ACC112 (cell line): ENCODE data around the gene ERI2.
"Not testable (repeated sequence)": the region's sequence is repeated elsewhere in the genome, so short reads cannot be mapped to it uniquely, and the experiment has no call there.

Source experiments
- H2AFZ ChIP-seq: fragments of 200-600 bp; sonication (generic); one replicate; pipeline ENCODE4 v1.6.0; 2017; ENCODE audit warnings: antibody characterized with exemption, low read length; ENCODE audit not compliant: unreplicated experiment
- H3K27ac ChIP-seq: fragments of 200-600 bp; sonication (generic); 2 replicates; pipeline ENCODE4 v1.5.1; 2014; ENCODE audit warnings: low read depth, mild to moderate bottlenecking, antibody characterized with exemption, low read length, moderate library complexity
- H3K27me3 ChIP-seq: fragments of 200-600 bp; sonication (generic); 2 replicates; pipeline ENCODE4 v1.6.1; 2014; ENCODE audit warnings: mild to moderate bottlenecking, antibody characterized with exemption, low read length, moderate library complexity, mixed read lengths; ENCODE audit not compliant: insufficient read depth
- H3K36me3 ChIP-seq: fragments of 200-600 bp; sonication (generic); 2 replicates; pipeline ENCODE4 v1.6.1; 2016; ENCODE audit warnings: mild to moderate bottlenecking, antibody characterized with exemption, low read length, moderate library complexity, mixed read lengths; ENCODE audit not compliant: insufficient read depth
- H3K4me1 ChIP-seq: fragments of 200-600 bp; sonication (generic); one replicate; pipeline ENCODE4 v1.6.1; 2016; ENCODE audit warnings: low read length, mixed read lengths; ENCODE audit not compliant: insufficient read depth, unreplicated experiment, control insufficient read depth
- H3K4me3 ChIP-seq: fragments of 200-600 bp; sonication (generic); 2 replicates; pipeline ENCODE4 v1.5.1; 2014; ENCODE audit warnings: mild to moderate bottlenecking, low read depth, low read length
- H3K79me2 ChIP-seq: fragments of 200-600 bp; sonication (generic); one replicate; pipeline ENCODE4 v1.6.0; 2016; ENCODE audit warnings: low read length; ENCODE audit not compliant: control insufficient read depth, unreplicated experiment, insufficient read depth

The ERI2 gene

DNA sequence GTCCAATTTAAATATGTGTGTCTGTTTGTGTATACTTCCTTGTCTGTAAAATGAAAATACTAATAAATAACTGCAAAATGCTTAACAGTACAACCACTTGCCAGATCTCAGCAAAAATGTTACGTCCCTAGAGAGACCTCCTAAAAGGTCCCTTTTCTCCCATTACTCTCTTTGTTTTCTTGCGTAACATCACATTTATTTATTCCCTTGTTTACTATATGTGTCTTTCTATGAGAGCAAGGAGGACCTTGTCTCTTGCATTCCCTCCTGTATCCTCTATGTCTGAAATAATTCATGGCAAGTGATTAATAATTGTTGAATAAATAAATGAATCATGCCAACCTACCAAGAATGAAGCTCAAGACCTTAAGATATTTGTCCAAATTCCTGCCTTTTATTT, 40.5 kb downstream of the ERI2 start:
- no peak overlapping the region for H3K27ac ChIP-seq
- H3K27me3 ChIP-seq: peaks cover 7% of the 10 kb centered on the region; the same call in 1 of the 2 replicates
- H2AFZ ChIP-seq: no peak overlapping the region
- no peaks in the 10 kb centered on the region for H3K79me2 ChIP-seq
- H3K36me3 ChIP-seq: no peaks in the 10 kb centered on the region
- H3K4me3 ChIP-seq: no peak overlapping the region
- no peaks in the 10 kb centered on the region for H3K4me1 ChIP-seq

DNA sequence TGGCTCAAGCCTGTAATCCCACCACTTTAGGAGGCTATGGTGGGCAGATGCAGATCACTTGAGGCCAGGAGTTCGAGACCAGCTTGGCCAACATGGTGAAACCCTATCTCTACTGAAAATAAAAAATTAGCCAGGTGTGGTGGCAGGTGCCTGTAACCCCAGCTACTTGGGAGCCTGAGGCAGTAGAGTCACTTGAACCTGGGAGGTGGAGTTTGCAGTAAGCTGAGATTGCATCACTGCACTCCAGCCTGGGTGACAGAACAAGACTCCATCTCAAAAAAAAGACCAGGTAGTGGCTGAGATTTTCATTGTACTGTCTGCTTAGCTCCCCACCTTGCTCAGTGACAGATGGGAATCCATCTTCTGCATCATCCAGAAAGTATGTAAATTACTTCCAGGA, 41.8 kb downstream of the ERI2 start:
- H3K4me1 ChIP-seq, H3K79me2 ChIP-seq, H3K4me3 ChIP-seq, H3K27ac ChIP-seq, H2AFZ ChIP-seq, H3K36me3 ChIP-seq: not testable (repeated sequence)
- peaks cover 14% of the 10 kb centered on the region for H3K27me3 ChIP-seq

DNA sequence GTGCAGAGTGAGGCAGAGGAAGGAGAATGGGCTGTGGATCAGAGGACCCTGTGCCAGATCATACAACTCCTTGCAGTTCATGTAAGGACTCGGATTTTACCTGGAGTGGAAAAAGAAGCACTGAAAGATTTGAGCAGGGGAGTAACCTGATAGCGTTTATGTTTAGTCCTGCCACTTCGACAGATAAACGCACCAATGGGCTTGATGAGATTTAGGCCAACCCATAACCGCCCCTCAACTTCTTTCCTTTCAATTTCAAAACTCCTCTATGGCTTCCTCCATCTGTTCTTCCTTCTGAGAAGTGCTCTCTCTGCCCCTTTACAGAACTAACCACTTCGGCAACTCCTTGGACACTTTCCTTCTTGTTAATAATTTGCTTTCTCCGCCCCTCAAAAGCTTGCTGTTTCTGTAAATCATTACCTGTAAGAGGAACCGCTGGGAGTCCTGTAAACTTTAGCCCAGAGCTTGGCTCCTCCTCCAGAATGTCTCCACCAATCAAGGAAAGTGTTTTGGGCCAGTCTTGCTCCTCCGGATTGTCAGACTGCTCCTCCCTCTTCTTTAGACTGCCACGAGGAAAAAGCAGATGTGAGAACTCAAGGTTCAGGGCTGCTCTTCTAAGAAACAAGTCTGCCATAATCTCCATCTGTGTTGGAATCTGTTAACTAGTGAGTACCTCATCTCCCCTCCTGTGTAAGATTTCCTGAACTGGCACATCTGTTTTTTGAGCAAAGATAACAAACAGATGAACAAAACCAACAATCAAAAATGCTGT, 42.6 kb downstream of the ERI2 start, which contains the start of gene ACSM3:
Gene ACSM3, plus strand, starts transcription at position 554 of the 772 bp plus-strand sequence. CDS start 6,021 bp downstream, outside the sequence.
- Histone ChIP-seq H2AFZ (peak within 1 kb of the TSS; percentile 95), H3K4me1 (no peaks in the 10 kb centered on the region), H3K27me3 (peaks cover 14% of the 10 kb centered on the region), H3K36me3 (no peaks in the 10 kb centered on the region), H3K27ac (no peak within 1 kb of the TSS), H3K79me2 (no peaks in the 10 kb centered on the region), H3K4me3 (peak within 1 kb of the TSS; percentile 76)

DNA sequence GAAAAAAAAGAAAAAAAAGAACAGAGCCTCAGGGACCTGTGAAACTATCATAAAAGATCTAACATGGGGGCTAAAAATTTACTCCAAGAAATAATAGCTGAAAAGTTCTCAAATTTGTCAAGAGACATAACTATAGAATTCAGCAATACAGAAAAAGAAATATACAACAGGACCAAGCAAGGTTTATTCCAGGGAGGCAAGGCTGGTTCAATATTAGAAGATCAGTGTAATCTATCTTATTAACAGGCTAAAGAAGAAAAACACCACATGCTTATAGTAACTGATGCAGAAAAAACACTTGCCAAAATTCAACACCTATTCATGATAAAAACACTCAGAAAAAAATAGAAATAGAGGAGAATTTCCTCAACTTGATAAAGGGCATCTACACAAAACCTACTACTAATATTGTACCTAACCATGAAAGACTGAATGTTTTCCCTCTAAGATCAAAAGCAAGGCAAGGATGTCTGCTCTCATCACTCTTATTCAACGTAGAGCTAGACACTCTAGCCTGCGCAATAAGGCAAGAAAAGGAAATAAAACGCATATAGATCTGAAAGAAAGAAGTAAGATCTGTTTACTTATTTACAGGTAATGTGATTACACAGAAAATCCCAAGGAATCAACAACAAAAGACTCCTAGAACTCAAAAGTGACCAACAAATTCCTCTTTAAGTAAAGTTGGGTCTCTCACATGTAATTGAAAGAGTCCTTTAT, 43.7 kb downstream of the ERI2 start:
- no peak overlapping the region for H2AFZ ChIP-seq
- no peak overlapping the region for H3K4me3 ChIP-seq
- peaks cover 14% of the 10 kb centered on the region for H3K27me3 ChIP-seq
- no peaks in the 10 kb centered on the region for H3K4me1 ChIP-seq
- no peak overlapping the region for H3K27ac ChIP-seq
- H3K79me2 ChIP-seq: no peaks in the 10 kb centered on the region
- no peaks in the 10 kb centered on the region for H3K36me3 ChIP-seq

DNA sequence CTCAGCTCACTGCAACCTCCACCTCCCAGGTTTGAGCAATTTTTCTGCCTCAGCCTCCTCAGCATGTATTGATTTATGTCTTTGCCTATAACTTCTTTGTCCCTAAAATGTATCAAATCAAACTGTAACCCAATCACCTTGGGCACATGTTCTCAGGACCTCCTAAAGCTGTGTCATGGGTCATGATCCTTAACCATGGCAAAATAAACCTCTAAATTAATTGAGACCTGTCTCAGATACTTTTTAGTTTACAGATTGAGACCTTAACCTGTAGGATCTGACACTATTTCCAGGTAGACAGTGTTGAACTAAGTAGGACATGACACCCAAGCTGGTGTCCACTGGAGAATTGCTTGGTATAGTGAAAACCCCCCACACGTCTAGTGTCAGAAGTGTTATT, 45.1 kb downstream of the ERI2 start:
- Histone ChIP-seq H3K4me1 (no peaks in the 10 kb centered on the region), H3K36me3 (no peaks in the 10 kb centered on the region), H3K4me3 (no peak overlapping the region), H3K79me2 (no peaks in the 10 kb centered on the region), H3K27me3 (peaks cover 14% of the 10 kb centered on the region), H3K27ac (no peak overlapping the region), H2AFZ (no peak overlapping the region)

DNA sequence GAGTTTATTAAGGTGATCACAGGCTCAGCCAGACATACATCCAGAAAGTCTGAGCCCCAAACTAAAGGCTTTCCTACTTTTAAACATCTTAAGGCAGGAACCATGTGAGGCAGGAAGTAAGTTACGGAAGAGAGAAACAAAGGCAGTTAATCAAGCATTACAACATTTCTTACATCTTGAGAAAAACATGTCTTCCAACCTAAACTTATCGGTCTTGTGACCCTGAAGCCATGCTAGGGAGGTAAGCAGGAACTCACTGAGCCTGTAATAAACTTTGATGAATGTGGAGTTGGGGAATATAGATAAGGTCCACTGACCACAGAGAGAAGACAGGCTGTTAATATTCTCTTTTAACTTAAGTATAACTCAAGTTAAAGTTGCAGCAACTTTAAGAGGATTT, 45.9 kb downstream of the ERI2 start:
- Histone ChIP-seq H3K4me3 (no peak overlapping the region), H3K4me1 (no peaks in the 10 kb centered on the region), H2AFZ (no peak overlapping the region), H3K27me3 (peaks cover 14% of the 10 kb centered on the region), H3K79me2 (no peaks in the 10 kb centered on the region), H3K27ac (no peak overlapping the region), H3K36me3 (no peaks in the 10 kb centered on the region)

DNA sequence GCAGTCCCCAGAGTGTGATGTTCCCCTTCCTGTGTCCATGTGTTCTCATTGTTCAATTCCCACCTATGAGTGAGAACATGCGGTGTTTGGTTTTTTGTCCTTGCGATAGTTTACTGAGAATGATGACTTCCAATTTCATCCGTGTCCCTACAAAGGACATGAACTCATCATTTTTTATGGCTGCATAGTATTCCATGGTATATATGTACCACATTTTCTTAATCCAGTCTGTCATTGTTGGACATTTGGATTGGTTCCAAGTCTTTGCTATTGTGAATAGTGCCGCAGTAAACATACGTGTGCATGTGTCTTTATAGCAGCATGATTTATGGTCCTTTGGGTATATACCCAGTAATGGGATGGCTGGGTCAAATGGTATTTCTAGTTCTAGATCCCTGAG, 50.5 kb downstream of the ERI2 start:
- not testable (repeated sequence) for H3K4me1 ChIP-seq, H3K79me2 ChIP-seq, H3K4me3 ChIP-seq, H3K36me3 ChIP-seq, H2AFZ ChIP-seq, H3K27ac ChIP-seq
- peaks cover 45% of the 10 kb centered on the region for H3K27me3 ChIP-seq

DNA sequence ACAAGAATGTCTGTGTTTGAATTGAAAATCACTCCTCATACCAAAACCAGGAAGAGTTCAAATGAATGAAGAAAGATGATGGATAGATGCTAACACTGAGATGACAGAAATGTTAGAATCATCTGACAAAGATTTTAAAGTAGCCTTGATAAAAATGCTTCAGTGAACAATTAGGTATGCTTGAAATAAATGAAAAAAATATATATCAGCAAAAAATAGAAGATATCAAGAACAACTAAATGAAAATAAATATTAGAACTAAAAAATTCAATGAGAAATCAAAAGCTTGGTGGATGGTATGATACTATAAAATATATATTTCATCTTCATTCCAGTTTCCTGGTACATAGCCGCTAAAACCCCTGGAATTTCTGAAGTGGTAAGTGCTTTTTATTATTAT, 51.0 kb downstream of the ERI2 start:
- Histone ChIP-seq H2AFZ (no peak overlapping the region), H3K79me2 (no peaks in the 10 kb centered on the region), H3K36me3 (no peaks in the 10 kb centered on the region), H3K4me3 (no peak overlapping the region), H3K27ac (no peak overlapping the region), H3K4me1 (no peaks in the 10 kb centered on the region), H3K27me3 (peaks cover 51% of the 10 kb centered on the region)

DNA sequence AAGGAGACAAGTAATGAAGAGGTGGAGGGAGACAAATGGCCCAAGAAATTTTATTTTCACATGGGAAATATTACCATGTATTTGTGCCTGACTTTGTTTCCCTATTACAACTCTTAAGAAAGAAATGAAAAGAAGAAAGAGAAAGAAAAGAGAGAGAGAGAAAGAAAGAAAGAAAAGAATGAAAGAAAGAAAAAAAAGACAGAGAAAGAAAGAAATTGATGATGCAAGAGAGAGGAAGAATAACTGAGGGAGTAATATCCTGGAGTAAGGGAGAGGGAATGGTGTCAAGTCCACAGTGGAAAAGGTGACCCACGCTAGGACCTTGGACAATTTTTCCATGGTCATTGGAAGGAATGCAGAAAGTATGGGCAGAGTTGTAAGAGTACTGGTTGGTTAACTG, 52.5 kb downstream of the ERI2 start:
- H3K27ac ChIP-seq: no peak overlapping the region
- H3K27me3 ChIP-seq: peaks cover 53% of the 10 kb centered on the region
- no peak overlapping the region for H3K4me3 ChIP-seq
- H3K4me1 ChIP-seq: no peaks in the 10 kb centered on the region
- H2AFZ ChIP-seq: no peak overlapping the region
- H3K79me2 ChIP-seq: no peaks in the 10 kb centered on the region
- H3K36me3 ChIP-seq: no peaks in the 10 kb centered on the region

DNA sequence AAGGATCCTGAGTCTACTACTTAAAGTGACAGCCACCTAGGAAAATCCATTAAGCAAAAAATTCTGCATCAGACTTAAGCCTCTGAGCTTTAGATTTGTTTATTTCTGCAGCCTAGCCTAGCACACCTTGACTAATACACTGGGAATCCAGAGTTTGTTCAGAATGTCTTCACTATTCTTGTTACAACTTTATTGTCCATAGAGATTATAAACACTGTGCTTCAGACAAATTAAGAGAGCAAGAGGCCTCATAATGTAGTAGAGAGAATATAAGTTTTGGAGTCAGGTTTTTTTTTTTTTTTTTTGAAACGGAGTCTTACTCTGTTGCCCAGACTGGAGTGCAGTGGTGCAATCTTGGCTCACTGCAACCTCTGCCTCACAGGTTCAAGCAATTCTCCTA, 55.7 kb downstream of the ERI2 start:
- no peaks in the 10 kb centered on the region for H3K36me3 ChIP-seq
- H3K27ac ChIP-seq: no peak overlapping the region
- H3K79me2 ChIP-seq: no peaks in the 10 kb centered on the region
- no peak overlapping the region for H2AFZ ChIP-seq
- no peaks in the 10 kb centered on the region for H3K4me1 ChIP-seq
- peaks cover 53% of the 10 kb centered on the region for H3K27me3 ChIP-seq
- H3K4me3 ChIP-seq: no peak overlapping the region

DNA sequence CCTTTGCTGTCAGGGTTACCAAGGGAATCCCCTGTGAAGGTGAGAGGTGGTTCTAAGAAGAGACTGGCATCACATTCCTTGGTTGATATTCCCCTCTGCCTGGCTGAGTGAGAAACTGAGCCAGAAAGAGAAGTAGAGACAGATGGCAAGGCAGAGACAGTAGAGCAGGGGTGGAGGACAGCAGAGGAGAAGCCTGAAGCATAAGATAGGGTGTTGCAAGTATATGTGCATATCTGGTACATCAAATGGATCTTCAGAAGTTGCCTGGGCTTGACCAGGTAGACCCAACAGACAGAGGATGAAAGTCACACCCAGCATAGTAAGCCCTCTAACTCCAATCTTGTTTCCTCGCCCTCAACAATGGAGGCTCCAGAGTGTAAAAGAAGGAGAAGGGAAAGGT, 56.8 kb downstream of the ERI2 start:
- H3K36me3 ChIP-seq: no peaks in the 10 kb centered on the region
- H3K27ac ChIP-seq: no peak overlapping the region
- H3K4me1 ChIP-seq: no peaks in the 10 kb centered on the region
- no peak overlapping the region for H3K4me3 ChIP-seq
- H3K79me2 ChIP-seq: no peaks in the 10 kb centered on the region
- no peak overlapping the region for H2AFZ ChIP-seq
- H3K27me3 ChIP-seq: peaks cover 44% of the 10 kb centered on the region
